Measurements from ENCODE around the gene SLC39A7. TPM values are rescaled to one million over a fixed set of nuclear protein-coding genes. Genes with fewer than 3 reads are reported as not detected.

SLC39A7 gene
- total and polyA plus RNA-seq, 2 of the 13 experiments (the other 11 are each of a cell fraction or from before 2014, with no cell fraction given), result 142 to 229 TPM

DNA sequence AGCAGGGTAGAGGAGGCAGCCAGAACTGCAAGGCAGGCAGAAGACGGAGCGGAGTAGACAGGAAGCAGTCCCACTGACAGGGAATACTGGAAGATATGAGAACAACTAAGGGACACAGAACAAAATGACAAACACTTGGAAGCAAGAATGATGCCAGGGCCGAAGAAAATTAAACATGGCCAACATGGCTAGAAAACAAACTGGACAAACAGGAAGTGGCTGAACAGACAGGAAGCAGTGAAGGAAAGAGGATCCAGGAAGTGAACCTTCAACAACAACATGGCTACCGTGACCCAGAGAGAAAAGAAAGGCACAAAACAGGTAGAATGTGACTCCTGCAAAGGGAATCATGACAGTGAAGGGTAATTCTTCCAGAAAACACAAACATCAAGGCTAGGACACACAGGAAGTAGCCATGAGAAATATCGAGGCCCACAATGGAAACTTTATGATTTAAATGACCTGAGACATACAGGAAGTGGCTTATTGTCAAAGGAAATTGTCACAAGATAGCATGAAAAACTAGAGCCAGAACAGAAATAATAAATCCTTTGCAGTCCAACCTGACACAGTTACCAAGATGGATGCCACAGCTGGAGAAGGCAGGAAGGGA, 17.5 kb upstream of the SLC39A7 start (continued):
- TF ChIP-seq POGZ (CRISPR knock-in tag; IDR thresholded peaks at IDR 0.05), result 0 out of 2 replicates have a peak, but pooled peaks have one; percentile 13
- peak; percentile 70; the same call in 1 of the 2 replicates for TF ChIP-seq NR2C2 (CRISPR knock-in tag; IDR thresholded peaks at IDR 0.05; ENCODE audit: borderline replicate concordance)
- TF ChIP-seq FOXK2 (IDR thresholded peaks at IDR 0.05), result peak; percentile 36; the same call in 1 of the 2 replicates
- peak; percentile 79 for TF ChIP-seq EHMT2 (IDR thresholded peaks at IDR 0.05; ENCODE audit: borderline replicate concordance, low read depth, low read length)
- TF ChIP-seq MED8 (CRISPR knock-in tag; IDR thresholded peaks at IDR 0.05; ENCODE audit: insufficient replicate concordance), result no peak

DNA sequence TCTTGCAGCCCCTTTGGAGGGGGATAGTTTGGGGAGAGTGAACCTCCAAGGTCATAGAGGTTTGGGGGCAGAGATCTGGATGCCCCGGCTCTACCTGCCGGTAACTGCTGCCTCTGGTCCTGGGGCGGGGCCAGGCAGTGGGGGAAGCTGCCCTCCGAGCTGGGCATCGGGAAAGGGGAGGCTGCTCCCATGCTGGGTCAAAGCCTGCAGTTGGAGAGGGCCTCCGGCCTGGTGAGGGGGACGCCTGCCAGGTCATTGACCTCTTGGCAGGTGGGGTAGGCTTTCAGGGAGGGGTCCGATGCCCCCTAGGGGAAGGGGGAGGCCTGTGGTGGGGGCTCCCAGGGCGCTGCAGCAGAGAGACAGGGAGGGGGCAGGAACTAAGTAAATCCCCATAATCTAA, 15.5 kb upstream of the SLC39A7 start:
- in situ Hi-C loops (cut with HindIII; ENCODE audit: extremely low pct_ligation_motif_present, low pct_unique_long_range_greater_than_20kb) (no loop called here), intact Hi-C loops (cut with micrococcal nuclease; ENCODE audit: unreplicated experiment) (no loop called here)
- Histone ChIP-seq H3K27me3 (ENCODE audit: control insufficient read depth in 1 of 2, insufficient read depth in 2 of 2, low read length in 2 of 2) (peaks cover 2 to 15% of the 10 kb centered on the region in 2 experiments; a peak in 2 of 5 replicates), H3K4me3 (replicated peaks in 1 of 3; ENCODE audit: insufficient read depth in 1 of 3, low read depth in 2 of 3, low read length in 3 of 3) (no peak overlapping the region), H3K4me1 (ENCODE audit: insufficient read depth, low read length) (peaks cover 15% of the 10 kb centered on the region), H3K79me2 (ENCODE audit: insufficient read depth, low read length) (no peaks in the 10 kb centered on the region), H4K20me1 (ENCODE audit: insufficient read depth, low read length) (no peaks in the 10 kb centered on the region), H3K36me3 (replicated peaks in 1 of 2; ENCODE audit: control insufficient read depth in 1 of 2, insufficient read depth in 2 of 2, low read length in 2 of 2) (no peaks in the 10 kb centered on the region), H3K27ac (ENCODE audit: extremely low read length, insufficient read depth, low read length) (no peak overlapping the region), H2AFZ (ENCODE audit: low read length) (no peak overlapping the region), H3K4me2 (ENCODE audit: low read depth, low read length) (no peak overlapping the region), H3K9me3 (ENCODE audit: low read length) (peaks cover 19% of the 10 kb centered on the region; the same call in 1 of the 2 replicates), H3K9ac (ENCODE audit: insufficient read depth, low read depth, low read length) (no peak overlapping the region)
- BruUV-seq (replicated peaks), result no TSS peak
- TF ChIP-seq, protein P1, sequence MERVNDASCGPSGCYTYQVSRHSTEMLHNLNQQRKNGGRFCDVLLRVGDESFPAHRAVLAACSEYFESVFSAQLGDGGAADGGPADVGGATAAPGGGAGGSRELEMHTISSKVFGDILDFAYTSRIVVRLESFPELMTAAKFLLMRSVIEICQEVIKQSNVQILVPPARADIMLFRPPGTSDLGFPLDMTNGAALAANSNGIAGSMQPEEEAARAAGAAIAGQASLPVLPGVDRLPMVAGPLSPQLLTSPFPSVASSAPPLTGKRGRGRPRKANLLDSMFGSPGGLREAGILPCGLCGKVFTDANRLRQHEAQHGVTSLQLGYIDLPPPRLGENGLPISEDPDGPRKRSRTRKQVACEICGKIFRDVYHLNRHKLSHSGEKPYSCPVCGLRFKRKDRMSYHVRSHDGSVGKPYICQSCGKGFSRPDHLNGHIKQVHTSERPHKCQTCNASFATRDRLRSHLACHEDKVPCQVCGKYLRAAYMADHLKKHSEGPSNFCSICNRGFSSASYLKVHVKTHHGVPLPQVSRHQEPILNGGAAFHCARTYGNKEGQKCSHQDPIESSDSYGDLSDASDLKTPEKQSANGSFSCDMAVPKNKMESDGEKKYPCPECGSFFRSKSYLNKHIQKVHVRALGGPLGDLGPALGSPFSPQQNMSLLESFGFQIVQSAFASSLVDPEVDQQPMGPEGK (CRISPR knock-in tag; IDR thresholded peaks at IDR 0.05), result 0 out of 2 replicates have a peak, but pooled peaks have one; percentile 31
- TF ChIP-seq CBFB (CRISPR knock-in tag; IDR thresholded peaks at IDR 0.05) (no peak), RXRA (CRISPR knock-in tag; IDR thresholded peaks at IDR 0.05) (peak; percentile 19; the same call in 1 of the 2 replicates)
- ChIA-PET CTCF (ENCODE audit: low intra/inter-chr PET ratio, low total read pairs) (no interaction called here), POLR2A (no interaction called here)
- no peak for ATAC-seq
- no peak for DNase-seq (ENCODE audit: low spot score)
- 16% methylated on average over 8 of the region's 9 CpGs for WGBS (ENCODE audit: low lambda C conversion rate)
- FAIRE-seq, result no peak
